ENCODE results near the gene PHGDH. TPM values are rescaled to one million over a fixed set of nuclear protein-coding genes. Genes with fewer than 3 reads are reported as not detected.

The PHGDH gene
- total RNA-seq, 1 donor from 2014 or later = 280 TPM

- H3K9me3 Mint-ChIP-seq (ENCODE audit: unreplicated experiment) = peaks cover 2% of the 10 kb centered on the region
- H3K27me3 Mint-ChIP-seq (ENCODE audit: unreplicated experiment) = peaks cover 4% of the 10 kb centered on the region
- no peak for TF ChIP-seq CTCF (IDR thresholded peaks at IDR 0.05; ENCODE audit: partially characterized antibody, unreplicated experiment)
- H3K27ac Mint-ChIP-seq (ENCODE audit: unreplicated experiment) = no peak overlapping the region
- no peak for DNase-seq
- H3K4me3 Mint-ChIP-seq (ENCODE audit: unreplicated experiment) = no peak overlapping the region
- H3K36me3 Mint-ChIP-seq (ENCODE audit: unreplicated experiment) = no peaks in the 10 kb centered on the region
- H3K4me1 Mint-ChIP-seq (ENCODE audit: low read depth, unreplicated experiment) = peaks cover 7% of the 10 kb centered on the region
These were observed 36.3 kb downstream of the PHGDH start for GRCh38 chr1:119748040-119748439.

- no peak for TF ChIP-seq CTCF (IDR thresholded peaks at IDR 0.05; ENCODE audit: partially characterized antibody, unreplicated experiment)
- H3K27ac Mint-ChIP-seq (ENCODE audit: unreplicated experiment) = no peak overlapping the region
- no peaks in the 10 kb centered on the region for H3K4me1 Mint-ChIP-seq (ENCODE audit: low read depth, unreplicated experiment)
- DNase-seq = no peak
- peaks cover 4% of the 10 kb centered on the region for H3K9me3 Mint-ChIP-seq (ENCODE audit: unreplicated experiment)
- H3K36me3 Mint-ChIP-seq (ENCODE audit: unreplicated experiment) = no peaks in the 10 kb centered on the region
- H3K27me3 Mint-ChIP-seq (ENCODE audit: unreplicated experiment) = peaks cover 1% of the 10 kb centered on the region
- H3K4me3 Mint-ChIP-seq (ENCODE audit: unreplicated experiment) = no peak overlapping the region
These were observed 40.9 kb downstream of the PHGDH start for GRCh38 chr1:119752592-119752991.

GRCh38 chr1:119758584-119758983 lies 46.9 kb downstream of the PHGDH start:
- Mint-ChIP-seq H3K27me3 (ENCODE audit: unreplicated experiment) (peaks cover 1% of the 10 kb centered on the region), H3K4me3 (ENCODE audit: unreplicated experiment) (no peak overlapping the region), H3K4me1 (ENCODE audit: low read depth, unreplicated experiment) (no peaks in the 10 kb centered on the region), H3K36me3 (ENCODE audit: unreplicated experiment) (no peaks in the 10 kb centered on the region), H3K27ac (ENCODE audit: unreplicated experiment) (no peak overlapping the region), H3K9me3 (ENCODE audit: unreplicated experiment) (peaks cover 3% of the 10 kb centered on the region)
- no peak for TF ChIP-seq CTCF (IDR thresholded peaks at IDR 0.05; ENCODE audit: partially characterized antibody, unreplicated experiment)
- no peak for DNase-seq

DNA sequence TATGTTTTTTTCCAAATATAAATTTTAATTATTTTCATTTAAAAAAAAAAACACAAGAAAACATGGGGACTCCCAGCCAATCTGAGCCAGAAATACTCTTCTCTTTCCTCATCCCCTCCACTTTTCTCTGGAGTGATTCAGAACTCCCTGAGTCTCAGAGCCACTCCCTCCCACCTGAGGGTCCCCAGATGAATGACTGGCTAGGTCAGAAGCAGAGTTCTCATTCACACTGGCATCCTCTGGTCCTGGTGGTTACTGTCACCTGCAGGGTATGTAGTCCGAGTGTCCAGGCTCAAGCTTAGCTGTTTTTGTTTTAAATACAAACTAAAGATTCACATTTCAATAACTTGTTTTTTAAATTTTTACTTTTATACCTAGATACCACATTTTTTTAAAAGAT lies 50.7 kb downstream of the PHGDH start:
- H3K4me3 Mint-ChIP-seq (ENCODE audit: unreplicated experiment) = no peak overlapping the region
- TF ChIP-seq CTCF (IDR thresholded peaks at IDR 0.05; ENCODE audit: partially characterized antibody, unreplicated experiment) = no peak
- no peaks in the 10 kb centered on the region for H3K36me3 Mint-ChIP-seq (ENCODE audit: unreplicated experiment)
- no peak for DNase-seq
- no peaks in the 10 kb centered on the region for H3K4me1 Mint-ChIP-seq (ENCODE audit: low read depth, unreplicated experiment)
- no peaks in the 10 kb centered on the region for H3K27me3 Mint-ChIP-seq (ENCODE audit: unreplicated experiment)
- H3K27ac Mint-ChIP-seq (ENCODE audit: unreplicated experiment) = no peak overlapping the region
- no peaks in the 10 kb centered on the region for H3K9me3 Mint-ChIP-seq (ENCODE audit: unreplicated experiment)

DNA sequence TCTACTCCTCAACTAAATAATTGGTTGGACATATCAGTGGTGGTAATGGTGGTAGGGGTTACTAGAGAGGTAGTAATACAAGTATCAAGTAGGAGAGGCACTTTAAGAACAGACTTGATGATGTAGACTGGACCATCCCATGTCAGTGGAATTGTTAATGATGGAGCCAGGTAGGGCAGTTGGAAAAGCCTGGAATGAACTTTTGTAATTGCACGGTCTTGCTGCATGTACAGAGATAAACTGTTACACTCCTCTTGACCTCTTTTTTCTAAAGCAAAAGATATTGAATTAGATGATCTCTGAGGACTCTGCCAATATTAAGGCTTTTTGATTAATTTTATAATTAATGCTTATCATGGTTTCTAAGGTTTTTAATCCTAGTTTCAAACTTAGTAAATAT lies 51.2 kb downstream of the PHGDH start:
- H3K27ac Mint-ChIP-seq (ENCODE audit: unreplicated experiment) = no peak overlapping the region
- no peak overlapping the region for H3K4me3 Mint-ChIP-seq (ENCODE audit: unreplicated experiment)
- H3K9me3 Mint-ChIP-seq (ENCODE audit: unreplicated experiment) = no peaks in the 10 kb centered on the region
- no peak for DNase-seq
- H3K27me3 Mint-ChIP-seq (ENCODE audit: unreplicated experiment) = no peaks in the 10 kb centered on the region
- TF ChIP-seq CTCF (IDR thresholded peaks at IDR 0.05; ENCODE audit: partially characterized antibody, unreplicated experiment) = no peak
- H3K4me1 Mint-ChIP-seq (ENCODE audit: low read depth, unreplicated experiment) = no peaks in the 10 kb centered on the region
- no peaks in the 10 kb centered on the region for H3K36me3 Mint-ChIP-seq (ENCODE audit: unreplicated experiment)

Measured in glutamatergic neuron (in vitro differentiated cells).